Hair follicle dermal papilla cell (primary cell): ENCODE results near the gene GPR139. TPM values are rescaled to one million over a fixed set of nuclear protein-coding genes. Genes with fewer than 3 reads are reported as not detected.

Source experiments
- total RNA-seq: library from RNA; depleted of rRNA; stranded (reverse); fragments of >200 nt; gene quantifications from 2 replicates; pipeline ENCODE4 v1.2.3, GENCODE V29; 2012

GPR139 gene
- total RNA-seq: not detected in 2 replicates

DNA sequence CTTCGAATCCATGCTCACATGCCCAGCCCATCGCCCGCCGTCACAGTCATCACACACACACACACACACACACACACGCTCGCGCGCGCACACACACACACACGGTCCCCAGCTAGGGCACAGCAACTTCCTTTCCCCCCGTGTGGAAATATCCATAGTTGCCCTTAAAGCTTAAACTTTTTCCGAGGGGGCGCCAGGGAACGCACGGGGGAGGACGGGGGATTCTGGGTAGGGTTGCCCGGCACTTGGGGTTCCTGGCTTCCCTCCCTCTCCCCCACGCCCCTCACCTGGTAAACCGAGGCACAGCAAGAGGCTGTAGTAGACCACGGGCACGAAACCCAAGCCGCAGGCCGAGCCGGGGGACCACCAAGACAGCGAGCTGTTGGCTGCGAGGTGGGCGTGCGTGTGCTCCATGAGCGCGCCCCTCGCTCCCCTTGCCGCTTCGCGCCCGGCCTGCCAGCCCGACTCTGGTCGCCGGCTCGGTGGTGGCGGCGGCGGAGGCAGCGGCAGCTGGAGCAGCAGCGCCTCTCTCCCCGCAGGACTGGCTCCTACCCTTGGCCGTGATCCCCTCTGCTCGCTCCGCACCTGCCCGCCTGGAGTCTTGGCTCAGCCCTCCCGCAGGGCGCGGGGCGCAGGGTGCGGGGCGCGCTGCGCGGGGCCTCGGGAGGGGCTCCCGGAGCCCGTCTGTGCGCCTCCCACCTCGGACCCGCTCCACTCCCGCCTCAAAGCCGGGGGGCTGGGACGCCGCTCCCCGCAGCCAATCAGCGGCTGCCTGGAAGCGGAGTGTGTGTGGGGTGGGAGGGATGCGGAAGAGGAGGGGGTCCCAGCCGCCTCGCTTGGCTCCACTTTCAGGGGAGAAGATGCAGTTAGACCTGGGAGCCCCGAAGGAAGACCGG, at the start of gene GPR139:
TSS of gene GPR139 (minus strand) at position 688 of the 896 bp plus-strand sequence. CDS start at position 414, 274 bp downstream.

Other genes starting within 250 kb of the GPR139 start
- 0.49 and 0.65 TPM in 2 replicates for gene GPRC5B, start 189.0 kb downstream of the GPR139 start, total RNA-seq